Glutamatergic neuron (in vitro differentiated cells): Measurements from ENCODE around the gene ZNF438. TPM values are rescaled to one million over a fixed set of nuclear protein-coding genes. Genes with fewer than 3 reads are reported as not detected.

ENCODE experiments used
- DNase-seq: peaks from one replicate; pipeline ENCODE4 v3.0.0; 2022
- H3K27ac Mint-ChIP-seq: one replicate; pipeline ENCODE4 v1.8.0; 2020; ENCODE audit warnings: mild to moderate bottlenecking, mixed read lengths, inconsistent platforms; ENCODE audit not compliant: unreplicated experiment
- H3K27me3 Mint-ChIP-seq: one replicate; pipeline ENCODE4 v1.8.0; 2020; ENCODE audit warnings: mild to moderate bottlenecking, moderate library complexity, mixed read lengths, inconsistent platforms; ENCODE audit not compliant: unreplicated experiment
- H3K36me3 Mint-ChIP-seq: one replicate; pipeline ENCODE4 v1.8.0; 2020; ENCODE audit warnings: mild to moderate bottlenecking, mixed read lengths, inconsistent platforms; ENCODE audit not compliant: unreplicated experiment
- H3K4me1 Mint-ChIP-seq: one replicate; pipeline ENCODE4 v1.8.0; 2020; ENCODE audit warnings: mild to moderate bottlenecking, low read depth, mixed read lengths, inconsistent platforms; ENCODE audit not compliant: unreplicated experiment
- H3K4me3 Mint-ChIP-seq: one replicate; pipeline ENCODE4 v1.8.0; 2020; ENCODE audit warnings: mild to moderate bottlenecking, mixed read lengths, inconsistent platforms; ENCODE audit not compliant: unreplicated experiment
- H3K9me3 Mint-ChIP-seq: one replicate; pipeline ENCODE4 v1.8.0; 2020; ENCODE audit warnings: mild to moderate bottlenecking, moderate library complexity, mixed read lengths, inconsistent platforms; ENCODE audit not compliant: unreplicated experiment
- CTCF ChIP-seq: fragments of 200-600 bp; sonication (generic); IDR thresholded peaks from one replicate; pipeline ENCODE4 v1.5.0; 2021; ENCODE audit not compliant: partially characterized antibody, unreplicated experiment
- total RNA-seq: library from RNA; stranded (reverse); fragmentation: NEBNext Ultra II Directional; extraction: Animal tissue kit (Norgen Biotek cat#: 25700); gene quantifications from one replicate; pipeline ENCODE4 v1.2.1, GENCODE V29; 2021; ENCODE audit not compliant: unreplicated experiment

The ZNF438 gene
- total RNA-seq, 1 donor from 2014 or later: 3.5 TPM

- no peak overlapping the region for H3K27ac Mint-ChIP-seq
- TF ChIP-seq CTCF: no peak
- H3K4me1 Mint-ChIP-seq: peaks cover 5% of the 10 kb centered on the region
- H3K27me3 Mint-ChIP-seq: no peaks in the 10 kb centered on the region
- no peaks in the 10 kb centered on the region for H3K9me3 Mint-ChIP-seq
- no peak for DNase-seq
- H3K36me3 Mint-ChIP-seq: no peaks in the 10 kb centered on the region
- no peak overlapping the region for H3K4me3 Mint-ChIP-seq
These were observed 27.0 kb downstream of the ZNF438 start for GRCh38 chr10:31004611-31005193.

DNA sequence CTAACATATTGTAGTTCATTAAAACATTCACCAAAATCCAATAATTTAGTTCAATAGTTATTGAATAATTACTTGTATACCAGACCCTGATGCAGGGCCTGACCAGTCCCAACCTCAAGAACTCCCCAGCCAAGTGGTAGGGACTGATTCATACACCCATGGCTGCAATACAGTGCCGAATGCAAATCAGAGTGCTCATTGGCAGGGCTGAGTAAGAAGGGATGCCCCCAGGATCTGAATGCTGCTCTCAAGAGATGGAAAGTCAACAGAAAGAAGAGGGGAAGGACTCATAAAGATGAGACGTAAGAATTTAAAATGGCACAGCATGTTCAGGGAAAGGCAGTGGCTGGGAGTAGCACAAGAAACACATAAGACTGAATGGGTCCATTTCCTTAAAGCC lies 29.9 kb downstream of the ZNF438 start:
- Mint-ChIP-seq H3K4me1 (peaks cover 5% of the 10 kb centered on the region), H3K27me3 (no peaks in the 10 kb centered on the region), H3K9me3 (no peaks in the 10 kb centered on the region), H3K36me3 (no peaks in the 10 kb centered on the region), H3K27ac (no peak overlapping the region), H3K4me3 (no peak overlapping the region)
- TF ChIP-seq CTCF: no peak
- no peak for DNase-seq

GRCh38 chr10:31000867-31001266 lies 30.8 kb downstream of the ZNF438 start:
- TF ChIP-seq CTCF: no peak
- DNase-seq: no peak
- H3K9me3 Mint-ChIP-seq: no peaks in the 10 kb centered on the region
- peaks cover 5% of the 10 kb centered on the region for H3K4me1 Mint-ChIP-seq
- H3K36me3 Mint-ChIP-seq: no peaks in the 10 kb centered on the region
- no peak overlapping the region for H3K4me3 Mint-ChIP-seq
- no peaks in the 10 kb centered on the region for H3K27me3 Mint-ChIP-seq
- H3K27ac Mint-ChIP-seq: no peak overlapping the region

DNA sequence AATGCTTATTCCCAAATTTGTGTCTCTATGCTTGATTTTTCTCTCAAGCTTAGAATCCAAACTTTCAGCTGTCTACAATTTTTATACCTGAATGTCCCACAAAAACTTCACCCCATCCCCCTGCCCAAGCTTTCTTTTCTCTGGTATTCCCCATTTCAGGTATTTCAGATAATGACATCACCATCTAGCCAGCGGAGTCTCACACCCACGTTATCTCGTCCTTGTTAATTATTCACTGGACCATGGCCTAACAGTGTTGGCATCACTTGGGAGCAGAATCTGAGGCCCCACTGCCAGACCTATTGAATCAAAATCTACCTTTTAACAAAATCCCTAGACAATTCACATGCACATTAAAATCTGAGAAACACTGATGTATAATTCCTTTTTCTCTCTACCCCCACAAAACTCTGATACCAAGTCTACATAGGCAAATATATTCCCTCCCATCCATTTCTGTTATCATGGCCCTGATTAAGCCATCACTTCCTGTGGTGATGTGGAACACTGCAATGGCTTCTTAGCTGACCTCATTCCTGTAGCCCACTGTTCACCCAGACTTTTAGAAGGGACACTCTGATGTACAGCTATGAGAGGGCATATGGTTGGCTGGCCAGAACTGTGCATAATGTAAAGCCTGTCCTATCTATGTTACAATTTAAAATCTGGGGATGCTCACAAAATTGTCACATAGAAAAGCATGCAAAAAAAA lies 31.4 kb downstream of the ZNF438 start:
- Mint-ChIP-seq H3K36me3 (peaks cover 5% of the 10 kb centered on the region), H3K9me3 (no peaks in the 10 kb centered on the region), H3K4me3 (no peak overlapping the region), H3K4me1 (peaks cover 5% of the 10 kb centered on the region), H3K27me3 (no peaks in the 10 kb centered on the region), H3K27ac (no peak overlapping the region)
- no peak for DNase-seq
- no peak for TF ChIP-seq CTCF

DNA sequence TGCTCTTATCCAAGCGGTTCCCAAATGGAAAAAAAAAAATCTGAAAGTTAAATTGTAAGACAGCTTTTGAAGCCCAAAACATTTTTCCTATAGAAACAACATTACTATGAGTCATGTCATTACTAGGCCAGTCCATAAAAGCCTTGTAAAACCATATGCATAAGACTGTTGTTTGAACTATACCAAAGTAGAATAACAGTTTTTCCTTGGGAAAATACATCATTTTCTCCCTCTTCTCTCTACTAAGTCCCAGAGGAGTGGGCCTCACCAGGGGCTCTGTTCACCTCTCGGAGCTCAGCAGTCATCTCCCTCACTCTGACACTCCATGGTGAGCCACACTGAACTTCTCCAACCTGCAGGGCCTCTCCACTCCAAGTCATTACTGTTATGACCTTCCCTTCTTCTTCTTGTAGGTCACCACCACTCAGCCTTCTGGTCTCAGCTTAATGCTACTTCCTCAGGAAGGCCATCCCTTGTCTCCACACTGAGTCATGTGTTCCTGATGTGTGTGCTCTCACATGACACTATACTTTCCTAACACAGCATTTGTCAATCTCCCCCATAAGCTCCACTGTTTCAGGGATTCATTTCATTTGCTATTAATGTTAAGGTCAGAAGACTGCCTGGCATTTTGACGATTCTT lies 32.5 kb downstream of the ZNF438 start:
- peaks cover 9% of the 10 kb centered on the region for H3K36me3 Mint-ChIP-seq
- H3K4me3 Mint-ChIP-seq: no peak overlapping the region
- DNase-seq: no peak

More for the DNA sequence above, 32.5 kb downstream of the ZNF438 start:
- H3K27ac Mint-ChIP-seq: no peak overlapping the region
- no peak for TF ChIP-seq CTCF
- H3K27me3 Mint-ChIP-seq: no peaks in the 10 kb centered on the region
- H3K9me3 Mint-ChIP-seq: peaks cover 3% of the 10 kb centered on the region
- H3K4me1 Mint-ChIP-seq: peaks cover 5% of the 10 kb centered on the region
